Measurements from ENCODE around the gene CAB39L.

GRCh38 chr13:49311816-49312215 lies 132.0 kb downstream of the CAB39L start:
- TF ChIP-seq POLR2AphosphoS5 (IDR thresholded peaks at IDR 0.05; ENCODE audit: low read depth, low read length) (no peak), CTCF (IDR thresholded peaks at IDR 0.05) (no peak), TCF7L2 (IDR thresholded peaks at IDR 0.05; ENCODE audit: low read depth, low read length) (no peak)

All from Panc1 (cell line).